Liver (tissue), 9 donors: Measurements from ENCODE around the gene ZNF219. TPM values are rescaled to one million over a fixed set of nuclear protein-coding genes. Genes with fewer than 3 reads are reported as not detected.

ENCODE experiments used
- DNase-seq: peaks from one replicate; pipeline ENCODE4 v3.0.0-alpha.2; 2017; ENCODE audit warnings: low spot score
- H3K27ac ChIP-seq, 2 donors: one replicate each; pipeline ENCODE4 v1.7.0; 2013; ENCODE audit warnings: inconsistent platforms in 2 of 2, low read length in 2 of 2, control low read depth in 1 of 2, low read depth in 1 of 2, mild to moderate bottlenecking in 1 of 2
- H3K27me3 ChIP-seq, 4 donors: one replicate each; pipeline versions ENCODE4 v1.6.1 to v1.7.0; 2013; ENCODE audit warnings: low read length in 3 of 4, inconsistent platforms in 1 of 4, mild to moderate bottlenecking in 1 of 4, moderate library complexity in 1 of 4; ENCODE audit not compliant: control insufficient read depth in 4 of 4, insufficient read depth in 4 of 4
- H3K36me3 ChIP-seq, 4 donors: one replicate each; pipeline versions ENCODE4 v1.6.1 to v1.7.0; 2013; ENCODE audit warnings: low read length in 3 of 4, mild to moderate bottlenecking in 3 of 4, low read depth in 1 of 4, moderate library complexity in 1 of 4; ENCODE audit not compliant: control insufficient read depth in 4 of 4, insufficient read depth in 3 of 4
- H3K4me1 ChIP-seq, 4 donors: one replicate each; pipeline versions ENCODE4 v1.6.1 to v1.7.0; 2013; ENCODE audit warnings: low read length in 3 of 4, mild to moderate bottlenecking in 3 of 4, moderate library complexity in 1 of 4; ENCODE audit not compliant: control insufficient read depth in 4 of 4, insufficient read depth in 4 of 4
- H3K4me3 ChIP-seq, 3 donors: one replicate each; pipeline versions ENCODE4 v1.6.1 to v1.7.0; 2013; ENCODE audit warnings: low read length in 3 of 3, control low read depth in 1 of 3, low read depth in 1 of 3, mild to moderate bottlenecking in 1 of 3
- H3K9ac ChIP-seq, 2 donors: one replicate each; pipeline ENCODE4 v1.7.0; 2013; ENCODE audit warnings: low read length in 2 of 2, mild to moderate bottlenecking in 2 of 2, moderate library complexity in 2 of 2, control low read depth in 1 of 2, low read depth in 1 of 2
- H3K9me3 ChIP-seq, 4 donors: one replicate each; pipeline versions ENCODE4 v1.6.1 to v1.7.0; 2013; ENCODE audit warnings: low read length in 3 of 4; ENCODE audit not compliant: control insufficient read depth in 4 of 4
- ATF3 ChIP-seq: IDR thresholded peaks from 2 replicates; pipeline ENCODE4 v1.6.1; 2016; ENCODE audit warnings: antibody characterized with exemption
- CTCF ChIP-seq: fragments of 150-350 bp; IDR thresholded peaks from 2 replicates; pipeline ENCODE4 v1.5.1; 2017; ENCODE audit warnings: improper control_type of control experiment, low read depth, low read length; ENCODE audit not compliant: missing input control
- FOXA2 ChIP-seq: IDR thresholded peaks from 2 replicates; pipeline ENCODE4 v1.6.1; 2016; ENCODE audit warnings: antibody characterized with exemption
- GABPA ChIP-seq, 2 donors: IDR thresholded peaks in 1 of 2; conservative IDR thresholded peaks in 1 of 2; 2 replicates each; pipeline ENCODE4 v1.6.1; 2016; ENCODE audit warnings: antibody characterized with exemption in 2 of 2, mild to moderate bottlenecking in 1 of 2, moderate library complexity in 1 of 2
- HNF4A ChIP-seq, 2 donors: conservative IDR thresholded peaks; 2 replicates each; pipeline ENCODE4 v1.6.1; 2016; ENCODE audit warnings: antibody characterized with exemption in 2 of 2, mild to moderate bottlenecking in 2 of 2
- HNF4G ChIP-seq: IDR thresholded peaks from 2 replicates; pipeline ENCODE4 v1.6.1; 2016; ENCODE audit warnings: antibody characterized with exemption
- MAX ChIP-seq: IDR thresholded peaks from 2 replicates; pipeline ENCODE4 v1.6.1; 2016; ENCODE audit warnings: antibody characterized with exemption
- NR2F2 ChIP-seq: IDR thresholded peaks from 2 replicates; pipeline ENCODE4 v1.6.1; 2016; ENCODE audit warnings: antibody characterized with exemption
- RAD21 ChIP-seq, 2 donors: IDR thresholded peaks; 2 replicates each; pipeline ENCODE4 v1.6.1; 2016; ENCODE audit warnings: antibody characterized with exemption in 2 of 2, mild to moderate bottlenecking in 2 of 2
- RXRA ChIP-seq, 2 donors: IDR thresholded peaks; 2 replicates each; pipeline ENCODE4 v1.6.1; 2017 to 2018; ENCODE audit warnings: antibody characterized with exemption in 2 of 2, mild to moderate bottlenecking in 1 of 2
- SP1 ChIP-seq: IDR thresholded peaks from 2 replicates; pipeline ENCODE4 v1.6.1; 2018; ENCODE audit warnings: antibody characterized with exemption, mild to moderate bottlenecking
- TAF1 ChIP-seq: conservative IDR thresholded peaks from 2 replicates; pipeline ENCODE4 v1.6.1; 2016; ENCODE audit warnings: antibody characterized with exemption, mild to moderate bottlenecking
- YY1 ChIP-seq: IDR thresholded peaks from 2 replicates; pipeline ENCODE4 v1.6.1; 2016; ENCODE audit warnings: antibody characterized with exemption, mild to moderate bottlenecking
- ZBTB33 ChIP-seq: IDR thresholded peaks from 2 replicates; pipeline ENCODE4 v1.6.1; 2016; ENCODE audit warnings: antibody characterized with exemption
- WGBS: extraction: QIAGEN DNeasy Blood & Tissue Kit; methylation state at CpG from one replicate; pipeline ENCODE4 v1.1.7; 2013; 5-methylcytosine and 5-hydroxymethylcytosine counted together
- polyA plus RNA-seq, 2 donors: library from polyadenylated mRNA; stranded (reverse) in 1 of 2; unstranded in 1 of 2; fragments of 200-250 nt in 1 of 2; fragments of >200 nt in 1 of 2; fragmentation: Nextera tagmentation in 1 of 2; extraction: Ambion mirVana in 1 of 2; gene quantifications; one replicate each; pipeline versions ENCODE4 v1.2.1 to v1.2.3, GENCODE V29; 2013 to 2015
- total RNA-seq, 2 donors: library from RNA; depleted of rRNA; stranded (reverse); fragments of >200 nt; gene quantifications; one replicate each; pipeline ENCODE4 v1.2.3, GENCODE V29; 2014
- donor health status: healthy.
- donor health status: healthy.
- donor health status: healthy.
- donor health status: healthy.
- donor health status: healthy.

Gene ZNF219
- 1 to 10 TPM; 4.7 to 6.2 TPM for total RNA-seq
- 10 to 100 TPM in 1 of 2 donors, 1 to 10 TPM in 1; 1.3 to 10.5 TPM for polyA plus RNA-seq

GRCh38 chr14:21098076-21098891 lies at the start of gene ZNF219:
Gene ZNF219 (minus strand): TSS chr14:21098655. CDS start chr14:21093591, 5,064 bp downstream.
- Histone ChIP-seq H3K36me3 (no peaks in the 10 kb centered on the region), H3K9ac (peak within 1 kb of the TSS in 1 of 2 donors; percentile 64), H3K4me3 (peak within 1 kb of the TSS; percentile 55 to 80 (median 71)), H3K4me1 (peaks cover 2 to 19% (median 14%) of the 10 kb centered on the region in 4 donors), H3K9me3 (no peaks in the 10 kb centered on the region), H3K27ac (peak within 1 kb of the TSS; percentile 51 to 71), H3K27me3 (no peaks in the 10 kb centered on the region)
- no peak for TF ChIP-seq TAF1
- TF ChIP-seq FOXA2 = no peak
- no peak for TF ChIP-seq GABPA (IDR thresholded peaks at IDR 0.05 in 1 of 2, conservative IDR thresholded peaks at IDR 0.05 in 1 of 2)
- TF ChIP-seq RAD21 (IDR thresholded peaks at IDR 0.05) = no peak
- no peak for TF ChIP-seq SP1
- TF ChIP-seq YY1 = no peak
- no peak for TF ChIP-seq HNF4A (conservative IDR thresholded peaks at IDR 0.05)
- no peak for TF ChIP-seq MAX
- TF ChIP-seq ATF3 = no peak
- DNase-seq = peak; percentile 52
- WGBS = 2% methylated on average over 90 of the region's 90 CpGs

GRCh38 chr14:21145437-21145836 lies 47.0 kb upstream of the ZNF219 start:
- Histone ChIP-seq H3K27me3 (no peaks in the 10 kb centered on the region), H3K27ac (no peak overlapping the region), H3K4me1 (no peaks in the 10 kb centered on the region), H3K36me3 (no peaks in the 10 kb centered on the region), H3K4me3 (no peak overlapping the region), H3K9me3 (peaks cover 0 to 5% (median under 1%) of the 10 kb centered on the region in 4 donors), H3K9ac (no peak overlapping the region)
- TF ChIP-seq RAD21 (IDR thresholded peaks at IDR 0.05) (no peak), TAF1 (no peak), CTCF (no peak), FOXA2 (no peak), NR2F2 (no peak), HNF4G (no peak), ZBTB33 (no peak), HNF4A (conservative IDR thresholded peaks at IDR 0.05) (no peak), RXRA (IDR thresholded peaks at IDR 0.05) (no peak)
- no peak for DNase-seq
